Suprapubic skin (tissue), 3 donors: ENCODE measurements around the gene NAB1.

Source experiments
- CTCF ChIP-seq, 2 donors: fragments of 200-600 bp in 1 of 2; fragments of 450-650 bp in 1 of 2; sonication (generic) in 1 of 2; IDR thresholded peaks; one replicate each; pipeline ENCODE4 v1.5.1; 2016 to 2019; ENCODE audit warnings: antibody characterized with exemption in 2 of 2, mild to moderate bottlenecking in 1 of 2, moderate library complexity in 1 of 2
- EP300 ChIP-seq: sonication (generic); formaldehyde crosslinking; IDR thresholded peaks from one replicate; pipeline ENCODE4 v1.6.1; 2017; ENCODE audit warnings: antibody characterized with exemption
- POLR2A ChIP-seq, 2 donors: fragments of 450-650 bp; IDR thresholded peaks; one replicate each; pipeline ENCODE4 v1.6.1; 2017; ENCODE audit warnings: antibody characterized with exemption in 2 of 2, mild to moderate bottlenecking in 2 of 2, moderate library complexity in 2 of 2

GRCh38 chr2:190659553-190659952 is 10.7 kb downstream of the NAB1 start:
- TF ChIP-seq POLR2A (IDR thresholded peaks at IDR 0.05) (no peak), CTCF (IDR thresholded peaks at IDR 0.05) (no peak), EP300 (no peak)
